ENCODE data around the gene SAMD4A.

SAMD4A gene

GRCh38 chr14:54834727-54835126, 267.8 kb downstream of the SAMD4A start:
- no peak for DNase-seq (ENCODE audit: low spot score)

DNA sequence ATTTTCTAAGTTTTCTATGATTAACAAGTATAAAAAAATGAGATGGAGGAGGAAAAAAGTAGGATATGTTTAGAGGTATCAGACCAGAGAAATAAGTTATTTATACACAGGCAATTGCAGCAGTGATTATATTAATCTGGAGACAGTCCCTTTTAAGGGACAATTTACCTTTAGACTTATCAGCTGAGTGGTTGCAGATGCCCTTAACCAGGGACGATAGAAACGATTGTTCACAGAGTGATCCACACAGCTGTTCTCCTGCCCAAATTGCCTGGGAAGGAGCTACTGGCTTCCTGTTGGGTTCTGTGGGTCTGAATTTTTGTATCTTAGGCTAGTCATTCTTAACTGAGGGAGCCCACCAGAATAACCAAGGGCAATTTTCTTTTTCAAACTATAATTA, 269.3 kb downstream of the SAMD4A start:
- DNase-seq (ENCODE audit: low spot score) = no peak

DNA sequence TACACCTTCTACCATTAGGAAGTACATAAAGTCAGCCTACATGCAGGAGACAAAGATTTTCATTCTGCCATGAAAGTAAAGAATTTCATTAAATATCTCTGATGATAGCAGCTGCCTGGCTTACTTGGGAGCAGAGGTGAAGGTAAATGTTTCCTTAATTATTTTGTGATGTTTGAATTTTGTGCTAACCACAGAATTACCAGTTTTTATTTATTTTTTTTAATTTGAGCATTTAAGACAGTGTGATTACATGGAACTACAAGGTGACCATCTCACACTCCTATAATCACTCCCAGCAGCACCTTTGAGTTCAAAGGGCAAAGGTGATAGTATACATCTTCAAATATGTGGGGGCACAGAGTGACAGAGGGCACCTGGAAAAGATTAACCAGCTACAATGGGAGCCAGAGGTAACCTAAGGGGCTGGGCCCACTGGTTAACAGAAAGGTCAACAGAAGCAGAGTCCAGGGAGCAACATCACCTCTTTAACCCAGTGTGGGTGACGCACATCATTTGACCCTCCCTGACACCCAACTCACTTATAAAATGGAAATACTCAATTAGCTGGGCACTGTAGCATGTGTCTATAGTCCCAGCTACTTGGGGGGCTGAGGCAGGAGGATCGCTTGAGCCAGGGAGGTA, 270.7 kb downstream of the SAMD4A start:
- DNase-seq (ENCODE audit: low spot score) = no peak

GRCh38 chr14:54838931-54839512, 272.1 kb downstream of the SAMD4A start:
- DNase-seq (ENCODE audit: low spot score) = no peak

DNA sequence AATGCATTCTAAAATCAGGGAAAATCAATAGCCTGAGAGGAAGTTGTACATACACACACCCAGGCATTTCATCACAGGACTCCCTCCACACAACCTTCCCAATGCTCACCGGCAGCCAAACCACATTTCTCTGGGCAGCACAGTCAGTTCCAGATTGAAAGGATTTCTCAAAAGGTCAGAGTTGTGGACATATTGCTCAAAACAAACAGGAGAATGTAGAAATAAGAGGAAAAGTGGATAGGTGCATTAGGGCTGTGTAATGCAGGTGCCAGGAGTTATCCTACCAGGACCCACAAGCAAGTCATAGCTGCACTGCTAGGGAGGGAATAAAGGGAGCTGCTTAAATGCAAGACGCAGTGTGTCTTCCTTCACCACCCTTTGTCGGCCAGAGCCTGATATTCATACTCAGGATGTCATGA, 272.8 kb downstream of the SAMD4A start:
- no peak for DNase-seq (ENCODE audit: low spot score)

GRCh38 chr14:54840336-54840735, 273.4 kb downstream of the SAMD4A start:
- no peak for DNase-seq (ENCODE audit: low spot score)

DNA sequence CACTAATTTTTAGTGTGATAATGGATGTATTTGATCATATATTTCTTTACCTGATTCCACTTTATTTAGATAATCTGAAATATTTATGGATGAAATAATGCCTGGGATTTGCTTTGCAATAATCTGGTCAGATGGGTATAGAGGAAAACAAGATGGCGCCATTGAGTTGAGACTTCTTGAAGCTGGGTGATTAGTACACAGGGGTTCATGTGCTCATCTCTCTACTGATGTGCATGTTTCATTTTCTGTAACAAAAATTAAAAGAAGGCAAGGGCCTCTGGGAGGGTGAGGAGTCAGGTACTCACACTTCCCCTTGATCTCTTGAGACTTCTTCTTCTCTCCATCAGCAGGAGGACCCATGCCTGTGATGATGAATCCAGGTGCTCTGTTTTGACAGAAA, 273.9 kb downstream of the SAMD4A start:
- no peak for DNase-seq (ENCODE audit: low spot score)

All from pons (tissue), 1 donor.